ENCODE measurements around the gene KIF27.

The KIF27 gene, protein sequence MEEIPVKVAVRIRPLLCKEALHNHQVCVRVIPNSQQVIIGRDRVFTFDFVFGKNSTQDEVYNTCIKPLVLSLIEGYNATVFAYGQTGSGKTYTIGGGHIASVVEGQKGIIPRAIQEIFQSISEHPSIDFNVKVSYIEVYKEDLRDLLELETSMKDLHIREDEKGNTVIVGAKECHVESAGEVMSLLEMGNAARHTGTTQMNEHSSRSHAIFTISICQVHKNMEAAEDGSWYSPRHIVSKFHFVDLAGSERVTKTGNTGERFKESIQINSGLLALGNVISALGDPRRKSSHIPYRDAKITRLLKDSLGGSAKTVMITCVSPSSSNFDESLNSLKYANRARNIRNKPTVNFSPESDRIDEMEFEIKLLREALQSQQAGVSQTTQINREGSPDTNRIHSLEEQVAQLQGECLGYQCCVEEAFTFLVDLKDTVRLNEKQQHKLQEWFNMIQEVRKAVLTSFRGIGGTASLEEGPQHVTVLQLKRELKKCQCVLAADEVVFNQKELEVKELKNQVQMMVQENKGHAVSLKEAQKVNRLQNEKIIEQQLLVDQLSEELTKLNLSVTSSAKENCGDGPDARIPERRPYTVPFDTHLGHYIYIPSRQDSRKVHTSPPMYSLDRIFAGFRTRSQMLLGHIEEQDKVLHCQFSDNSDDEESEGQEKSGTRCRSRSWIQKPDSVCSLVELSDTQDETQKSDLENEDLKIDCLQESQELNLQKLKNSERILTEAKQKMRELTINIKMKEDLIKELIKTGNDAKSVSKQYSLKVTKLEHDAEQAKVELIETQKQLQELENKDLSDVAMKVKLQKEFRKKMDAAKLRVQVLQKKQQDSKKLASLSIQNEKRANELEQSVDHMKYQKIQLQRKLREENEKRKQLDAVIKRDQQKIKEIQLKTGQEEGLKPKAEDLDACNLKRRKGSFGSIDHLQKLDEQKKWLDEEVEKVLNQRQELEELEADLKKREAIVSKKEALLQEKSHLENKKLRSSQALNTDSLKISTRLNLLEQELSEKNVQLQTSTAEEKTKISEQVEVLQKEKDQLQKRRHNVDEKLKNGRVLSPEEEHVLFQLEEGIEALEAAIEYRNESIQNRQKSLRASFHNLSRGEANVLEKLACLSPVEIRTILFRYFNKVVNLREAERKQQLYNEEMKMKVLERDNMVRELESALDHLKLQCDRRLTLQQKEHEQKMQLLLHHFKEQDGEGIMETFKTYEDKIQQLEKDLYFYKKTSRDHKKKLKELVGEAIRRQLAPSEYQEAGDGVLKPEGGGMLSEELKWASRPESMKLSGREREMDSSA (N-terminal part only)

DNA sequence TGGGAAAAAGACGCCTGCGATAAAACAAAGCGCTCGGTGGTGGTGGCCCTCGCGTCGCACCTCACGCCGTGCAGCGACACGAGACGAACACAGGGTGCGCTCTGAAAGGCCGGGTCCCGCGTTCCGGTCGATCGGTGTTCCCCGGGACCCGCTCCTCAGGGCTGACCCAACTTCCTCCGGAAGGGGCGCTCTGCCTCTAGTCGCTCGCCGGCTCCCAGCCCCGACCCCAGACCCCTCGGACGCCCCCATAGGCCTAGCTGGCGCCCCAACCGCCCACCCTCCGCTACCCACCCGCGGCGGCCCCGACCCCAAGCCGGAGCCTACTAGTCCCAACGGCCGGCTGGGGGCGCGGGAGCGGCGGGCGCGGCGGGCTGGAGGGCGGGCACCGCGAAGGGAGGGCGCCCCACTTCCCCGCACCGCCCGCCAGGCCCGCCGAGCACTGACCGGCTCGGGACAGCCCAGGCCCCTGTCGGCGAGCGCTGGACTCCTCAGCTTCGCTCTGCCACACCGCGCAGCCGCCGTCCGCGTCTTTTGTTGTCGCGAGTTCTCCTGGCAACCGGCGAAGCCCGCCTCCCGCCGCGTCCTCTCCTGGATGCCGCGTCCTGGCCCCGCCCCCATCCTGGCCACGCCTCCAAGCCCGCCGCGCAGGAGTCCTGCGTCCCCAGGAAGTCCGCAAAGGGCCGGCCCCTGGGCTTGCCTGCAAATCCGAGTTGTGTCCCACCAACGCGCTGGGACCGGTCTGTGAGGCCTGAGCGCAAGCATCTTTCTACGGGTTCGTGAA, at the start of gene KIF27:
Gene KIF27, minus strand, starts transcription at position 506 of the 781 bp plus-strand sequence. CDS start 5,841 bp downstream, outside the sequence.
- TF ChIP-seq, protein P1, sequence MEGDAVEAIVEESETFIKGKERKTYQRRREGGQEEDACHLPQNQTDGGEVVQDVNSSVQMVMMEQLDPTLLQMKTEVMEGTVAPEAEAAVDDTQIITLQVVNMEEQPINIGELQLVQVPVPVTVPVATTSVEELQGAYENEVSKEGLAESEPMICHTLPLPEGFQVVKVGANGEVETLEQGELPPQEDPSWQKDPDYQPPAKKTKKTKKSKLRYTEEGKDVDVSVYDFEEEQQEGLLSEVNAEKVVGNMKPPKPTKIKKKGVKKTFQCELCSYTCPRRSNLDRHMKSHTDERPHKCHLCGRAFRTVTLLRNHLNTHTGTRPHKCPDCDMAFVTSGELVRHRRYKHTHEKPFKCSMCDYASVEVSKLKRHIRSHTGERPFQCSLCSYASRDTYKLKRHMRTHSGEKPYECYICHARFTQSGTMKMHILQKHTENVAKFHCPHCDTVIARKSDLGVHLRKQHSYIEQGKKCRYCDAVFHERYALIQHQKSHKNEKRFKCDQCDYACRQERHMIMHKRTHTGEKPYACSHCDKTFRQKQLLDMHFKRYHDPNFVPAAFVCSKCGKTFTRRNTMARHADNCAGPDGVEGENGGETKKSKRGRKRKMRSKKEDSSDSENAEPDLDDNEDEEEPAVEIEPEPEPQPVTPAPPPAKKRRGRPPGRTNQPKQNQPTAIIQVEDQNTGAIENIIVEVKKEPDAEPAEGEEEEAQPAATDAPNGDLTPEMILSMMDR (conservative IDR thresholded peaks at IDR 0.05; ENCODE audit: low read length): peak; percentile 27
- DNase-seq (ENCODE audit: low read depth): peak; percentile 97
- H3K4me3 ChIP-seq (ENCODE audit: low read length): peak within 1 kb of the TSS; percentile 75

DNA sequence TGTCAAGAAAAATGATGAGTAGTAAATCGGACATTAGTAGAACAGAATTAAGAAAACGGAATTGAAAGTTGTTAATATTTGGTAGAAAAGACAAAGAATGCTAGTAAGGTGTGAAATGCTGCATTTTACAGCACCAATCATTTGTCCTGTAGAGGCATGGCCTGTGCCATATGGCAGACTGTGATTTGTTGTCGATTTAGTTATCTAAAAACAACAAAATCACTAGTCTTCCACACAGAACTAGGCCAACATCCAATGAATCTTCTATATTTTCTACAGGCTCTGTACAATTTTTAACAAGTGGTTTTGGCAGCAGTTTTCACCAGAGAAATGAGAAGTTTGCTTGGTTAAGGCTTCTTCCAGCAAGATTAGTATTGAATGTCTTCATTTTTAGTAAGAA, 48.4 kb upstream of the KIF27 start:
- TF ChIP-seq, protein P1 (conservative IDR thresholded peaks at IDR 0.05; ENCODE audit: low read length): no peak
- no peak overlapping the region for H3K4me3 ChIP-seq (ENCODE audit: low read length)
- DNase-seq (ENCODE audit: low read depth): no peak

DNA sequence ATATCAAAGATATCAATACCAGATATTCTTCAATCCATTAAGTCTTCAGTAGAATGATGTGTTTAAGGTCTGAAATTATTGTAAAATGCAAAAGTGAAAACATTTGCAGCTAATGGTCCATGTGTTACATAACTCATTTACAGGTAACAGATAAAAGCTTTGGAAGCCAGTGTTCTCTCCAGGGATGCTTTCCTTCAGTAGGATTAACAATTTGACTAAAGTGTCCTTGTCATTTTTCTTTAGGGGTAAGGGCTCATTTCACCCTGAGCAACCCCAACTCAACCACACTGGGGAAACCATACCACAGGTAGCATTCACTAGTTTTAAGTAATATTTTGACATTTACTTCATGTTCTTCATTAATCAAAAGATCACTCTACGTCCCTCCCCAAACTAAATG, 45.8 kb upstream of the KIF27 start:
- DNase-seq (ENCODE audit: low read depth): no peak
- H3K4me3 ChIP-seq (ENCODE audit: low read length): no peak overlapping the region
- TF ChIP-seq, protein P1 (conservative IDR thresholded peaks at IDR 0.05; ENCODE audit: low read length): no peak

DNA sequence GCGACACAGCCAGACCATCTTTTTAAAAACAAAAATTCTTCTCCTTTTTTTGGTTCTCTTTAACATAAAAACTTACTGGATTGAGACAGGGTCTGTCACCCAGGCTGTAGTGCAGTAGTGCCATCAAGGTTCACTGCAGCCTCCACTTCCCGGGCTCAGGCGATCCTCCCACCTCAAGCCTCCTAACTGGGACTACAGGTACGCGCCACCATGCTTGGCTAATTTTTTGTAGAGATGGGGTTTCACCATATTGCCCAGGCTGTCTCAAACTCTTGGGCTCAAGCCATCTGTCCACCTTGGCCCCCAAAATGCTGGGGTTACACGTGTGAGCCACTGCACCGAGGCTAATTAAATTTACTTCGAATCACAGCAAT, 45.0 kb upstream of the KIF27 start:
- no peak for DNase-seq (ENCODE audit: low read depth)
- TF ChIP-seq, protein P1 (conservative IDR thresholded peaks at IDR 0.05; ENCODE audit: low read length): no peak
- H3K4me3 ChIP-seq (ENCODE audit: low read length): no peak overlapping the region

DNA sequence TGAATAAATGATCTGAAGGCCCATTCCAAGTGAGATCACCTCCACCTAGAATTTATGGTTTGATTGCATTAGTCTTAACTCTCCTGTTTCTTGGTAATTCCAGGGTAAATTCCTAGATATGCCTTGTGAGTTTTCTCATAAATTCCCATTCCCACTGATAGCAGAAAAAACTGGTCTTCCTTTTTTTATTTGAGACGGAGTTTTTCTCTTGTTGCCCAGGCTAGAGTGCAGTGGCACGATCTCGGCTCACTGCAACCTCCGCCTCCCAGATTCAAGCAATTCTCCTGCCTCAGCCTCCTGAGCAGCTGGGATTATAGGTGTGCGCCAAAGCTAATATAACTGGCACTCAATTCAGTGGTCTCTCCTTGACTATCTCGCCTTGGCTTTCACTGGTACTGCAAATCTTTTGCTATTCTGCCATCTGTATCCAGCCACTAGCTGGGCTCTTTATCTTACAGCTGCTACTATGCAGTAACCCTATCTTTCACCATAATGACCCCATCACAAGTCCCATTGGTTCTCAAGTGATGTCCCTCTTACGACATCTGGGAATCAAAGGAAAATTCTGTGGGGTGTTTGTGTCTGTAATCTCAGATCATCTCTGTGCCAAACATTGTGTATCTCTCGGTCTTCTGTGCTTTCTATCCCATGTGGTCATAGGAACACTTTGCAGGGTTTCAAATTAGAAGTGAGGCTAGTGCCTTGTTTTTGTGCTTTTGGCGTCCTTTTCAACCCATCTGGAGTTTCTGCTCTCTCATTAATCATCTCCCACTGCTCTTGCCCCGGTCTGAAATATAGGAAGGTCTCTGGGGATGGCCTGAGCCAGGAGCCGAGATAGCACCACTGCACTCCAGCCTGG, 44.3 kb upstream of the KIF27 start:
- peak; percentile 47 for DNase-seq (ENCODE audit: low read depth)
- H3K4me3 ChIP-seq (ENCODE audit: low read length): no peak overlapping the region
- TF ChIP-seq, protein P1 (conservative IDR thresholded peaks at IDR 0.05; ENCODE audit: low read length): no peak

Data from AG10803 (cell line).